H9 (cell line): Measurements from ENCODE around the gene GPR108. TPM values are rescaled to one million over a fixed set of nuclear protein-coding genes. Genes with fewer than 3 reads are reported as not detected.
A peak's percentile ranks its signal among the peaks of the same experiment; 100 is the strongest.

ENCODE experiments used
- DNase-seq: peaks from one replicate; pipeline ENCODE4 v3.0.0-alpha.2; 2017
- H2AFZ ChIP-seq: one replicate; pipeline ENCODE4 v1.6.1; 2013; ENCODE audit warnings: mild to moderate bottlenecking, low read length, control low read depth, moderate library complexity
- H2AK5ac ChIP-seq: 2 replicates; pipeline ENCODE4 v1.6.1; 2013; ENCODE audit warnings: low read length, control low read depth, mixed read lengths; ENCODE audit not compliant: insufficient read length
- H2BK120ac ChIP-seq: one replicate; pipeline ENCODE4 v1.6.1; 2013; ENCODE audit warnings: low read depth, mild to moderate bottlenecking, low read length, control low read depth, inconsistent platforms; ENCODE audit not compliant: poor library complexity, severe bottlenecking
- H2BK12ac ChIP-seq: 2 replicates; pipeline ENCODE4 v1.6.1; 2013; ENCODE audit warnings: low read length, control low read depth, mixed read lengths, low read depth; ENCODE audit not compliant: insufficient read length
- H2BK15ac ChIP-seq: 2 replicates; pipeline ENCODE4 v1.6.1; 2013; ENCODE audit warnings: low read depth, low read length, control low read depth
- H2BK20ac ChIP-seq: one replicate; pipeline ENCODE4 v1.6.1; 2013; ENCODE audit warnings: low read depth, mild to moderate bottlenecking, low read length, control low read depth, inconsistent platforms; ENCODE audit not compliant: poor library complexity, severe bottlenecking
- H2BK5ac ChIP-seq: 2 replicates; pipeline ENCODE4 v1.6.1; 2013; ENCODE audit warnings: low read length, control low read depth, mixed read lengths; ENCODE audit not compliant: insufficient read length
- H3K14ac ChIP-seq: 2 replicates; pipeline ENCODE4 v1.6.1; 2013; ENCODE audit warnings: low read length, control low read depth; ENCODE audit not compliant: insufficient read depth
- H3K18ac ChIP-seq: 2 replicates; pipeline ENCODE4 v1.6.1; 2013; ENCODE audit warnings: low read depth, mild to moderate bottlenecking, mixed read lengths, low read length, control low read depth; ENCODE audit not compliant: insufficient read length
- H3K23ac ChIP-seq: 2 replicates; pipeline ENCODE4 v1.6.1; 2013; ENCODE audit warnings: low read length, control low read depth, mixed read lengths, low read depth; ENCODE audit not compliant: insufficient read length
- H3K23me2 ChIP-seq: 2 replicates; pipeline ENCODE4 v1.6.1; 2013; ENCODE audit warnings: low read depth, mild to moderate bottlenecking, mixed read lengths, low read length, control low read depth; ENCODE audit not compliant: insufficient read length, poor library complexity, severe bottlenecking
- H3K27ac ChIP-seq: 2 replicates; pipeline ENCODE4 v1.5.1; 2013; ENCODE audit warnings: low read length, control low read depth, mixed read lengths, low read depth; ENCODE audit not compliant: insufficient read length
- H3K27me3 ChIP-seq: 2 replicates; pipeline ENCODE4 v1.6.1; 2013; ENCODE audit warnings: low read length, control low read depth, inconsistent platforms; ENCODE audit not compliant: insufficient read depth
- H3K4ac ChIP-seq: 2 replicates; pipeline ENCODE4 v1.6.1; 2013; ENCODE audit warnings: low read depth, mild to moderate bottlenecking, control low read depth, inconsistent platforms, low read length, moderate library complexity
- H3K4me1 ChIP-seq: 2 replicates; pipeline ENCODE4 v1.6.1; 2013; ENCODE audit warnings: low read length, control low read depth, inconsistent platforms; ENCODE audit not compliant: insufficient read depth
- H3K4me2 ChIP-seq: 2 replicates; pipeline ENCODE4 v1.6.1; 2013; ENCODE audit warnings: low read length, control low read depth, mixed read lengths; ENCODE audit not compliant: insufficient read length, insufficient read depth
- H3K56ac ChIP-seq: 2 replicates; pipeline ENCODE4 v1.6.1; 2013; ENCODE audit warnings: low read depth, mild to moderate bottlenecking, mixed read lengths, low read length, control low read depth; ENCODE audit not compliant: insufficient read length
- H3K79me1 ChIP-seq: 2 replicates; pipeline ENCODE4 v1.6.1; 2013; ENCODE audit warnings: low read depth, mild to moderate bottlenecking, moderate library complexity, low read length, control low read depth, inconsistent platforms; ENCODE audit not compliant: insufficient read depth, poor library complexity, severe bottlenecking
- H3K79me2 ChIP-seq: 2 replicates; pipeline ENCODE4 v1.6.1; 2013; ENCODE audit warnings: low read length, control low read depth, inconsistent platforms; ENCODE audit not compliant: insufficient read depth
- H3K9ac ChIP-seq: 2 replicates; pipeline ENCODE4 v1.6.1; 2013; ENCODE audit warnings: low read length, control low read depth, mixed read lengths; ENCODE audit not compliant: insufficient read length; ENCODE audit errors: extremely low read depth
- H3K9me3 ChIP-seq: one replicate; pipeline ENCODE4 v1.6.1; 2013; ENCODE audit warnings: low read depth, low read length, inconsistent platforms; ENCODE audit not compliant: control insufficient read depth
- H3T11ph ChIP-seq: one replicate; pipeline ENCODE4 v1.6.1; 2013; ENCODE audit warnings: mild to moderate bottlenecking, low read length, control low read depth, inconsistent platforms
- H4K20me1 ChIP-seq: one replicate; pipeline ENCODE4 v1.6.1; 2013; ENCODE audit not compliant: control insufficient read depth, insufficient read length, insufficient read depth
- H4K5ac ChIP-seq: 2 replicates; pipeline ENCODE4 v1.6.1; 2013; ENCODE audit warnings: low read depth, mild to moderate bottlenecking, mixed read lengths, low read length, control low read depth; ENCODE audit not compliant: insufficient read length
- H4K8ac ChIP-seq: replicated peaks from 2 replicates; pipeline ENCODE4 v1.6.1; 2013; ENCODE audit warnings: low read length, control low read depth, mixed read lengths, low read depth; ENCODE audit not compliant: insufficient read length
- H4K91ac ChIP-seq: 2 replicates; pipeline ENCODE4 v1.6.1; 2013; ENCODE audit warnings: low read depth, mild to moderate bottlenecking, moderate library complexity, mixed read lengths, low read length, control low read depth; ENCODE audit not compliant: insufficient read length
- H3K27ac Mint-ChIP-seq, 3 experiments: 2 replicates in 2 of 3; 3 replicates in 1 of 3; pipeline ENCODE4 v1.8.0; 2020 to 2021; ENCODE audit warnings: mixed read lengths in 3 of 3, mild to moderate bottlenecking in 1 of 3, moderate library complexity in 1 of 3
- H3K27me3 Mint-ChIP-seq: 2 replicates; pipeline ENCODE4 v1.8.0; 2021; ENCODE audit warnings: low read depth, mild to moderate bottlenecking, moderate library complexity, mixed read lengths
- H3K36me3 Mint-ChIP-seq, 3 experiments: 2 replicates in 2 of 3; 3 replicates in 1 of 3; pipeline ENCODE4 v1.8.0; 2020 to 2021; ENCODE audit warnings: low read depth in 3 of 3, mixed read lengths in 3 of 3; ENCODE audit not compliant: insufficient read depth in 1 of 3
- H3K4me1 Mint-ChIP-seq, 2 experiments: 2 replicates each; pipeline ENCODE4 v1.8.0; 2020; ENCODE audit warnings: mixed read lengths in 2 of 2
- H3K4me3 Mint-ChIP-seq, 2 experiments: 2 replicates in 1 of 2; 3 replicates in 1 of 2; pipeline ENCODE4 v1.8.0; 2020 to 2021; ENCODE audit warnings: mild to moderate bottlenecking in 2 of 2, mixed read lengths in 2 of 2, moderate library complexity in 1 of 2
- H3K9me3 Mint-ChIP-seq, 2 experiments: 2 replicates in 1 of 2; 3 replicates in 1 of 2; pipeline ENCODE4 v1.8.0; 2020; ENCODE audit warnings: mild to moderate bottlenecking in 2 of 2, mixed read lengths in 2 of 2, moderate library complexity in 1 of 2
- total RNA-seq: library from RNA; stranded (reverse); gene quantifications from 2 replicates; pipeline ENCODE4 v1.2.1, GENCODE V29; 2021
- TF ChIP-seq, protein P1 (sequence below): fragments of 200-600 bp; sonication (generic); conservative IDR thresholded peaks from 3 replicates; pipeline ENCODE4 v1.8.0; 2021; ENCODE audit warnings: antibody characterized with exemption, mild to moderate bottlenecking

The GPR108 gene
- total RNA-seq, 1 experiment from 2014 or later: 38.2 TPM

- H2BK120ac ChIP-seq: no peak overlapping the region
- H4K8ac ChIP-seq: no peak overlapping the region
- no peaks in the 10 kb centered on the region for H4K20me1 ChIP-seq
- Mint-ChIP-seq H3K36me3 (peaks cover 0 to 4% (median 3%) of the 10 kb centered on the region in 3 experiments; a peak in 2 of 7 replicates), H3K27me3 (peaks cover 4% of the 10 kb centered on the region), H3K9me3 (peaks cover 5 to 6% of the 10 kb centered on the region in 2 experiments; a peak in 4 of 5 replicates), H3K4me3 (no peak overlapping the region; a peak in 1 of 5 replicates), H3K27ac (peak overlapping the region in 1 of 3 experiments; percentile 84; a peak in 1 of 7 replicates), H3K4me1 (peaks cover 6 to 46% of the 10 kb centered on the region in 2 experiments)
- no peaks in the 10 kb centered on the region for H3K79me1 ChIP-seq
- no peaks in the 10 kb centered on the region for H3K27me3 ChIP-seq
- H2BK15ac ChIP-seq: no peak overlapping the region
- no peak overlapping the region for H3K9ac ChIP-seq
- H3K4ac ChIP-seq: no peak overlapping the region
- H3K4me2 ChIP-seq: no peak overlapping the region
- H2BK20ac ChIP-seq: no peak overlapping the region
- no peak overlapping the region for H3K14ac ChIP-seq
- no peak overlapping the region for H3T11ph ChIP-seq
- H2AFZ ChIP-seq: no peak overlapping the region
- H3K23me2 ChIP-seq: no peaks in the 10 kb centered on the region
- no peak overlapping the region for H3K23ac ChIP-seq
- H2BK5ac ChIP-seq: no peak overlapping the region
- H4K91ac ChIP-seq: no peak overlapping the region
- no peak overlapping the region for H3K27ac ChIP-seq
- DNase-seq: no peak
- no peaks in the 10 kb centered on the region for H3K79me2 ChIP-seq
- H2AK5ac ChIP-seq: no peak overlapping the region
- no peak overlapping the region for H4K5ac ChIP-seq
- H3K9me3 ChIP-seq: no peaks in the 10 kb centered on the region
- H2BK12ac ChIP-seq: no peak overlapping the region
- no peak overlapping the region for H3K18ac ChIP-seq
- TF ChIP-seq, protein P1, sequence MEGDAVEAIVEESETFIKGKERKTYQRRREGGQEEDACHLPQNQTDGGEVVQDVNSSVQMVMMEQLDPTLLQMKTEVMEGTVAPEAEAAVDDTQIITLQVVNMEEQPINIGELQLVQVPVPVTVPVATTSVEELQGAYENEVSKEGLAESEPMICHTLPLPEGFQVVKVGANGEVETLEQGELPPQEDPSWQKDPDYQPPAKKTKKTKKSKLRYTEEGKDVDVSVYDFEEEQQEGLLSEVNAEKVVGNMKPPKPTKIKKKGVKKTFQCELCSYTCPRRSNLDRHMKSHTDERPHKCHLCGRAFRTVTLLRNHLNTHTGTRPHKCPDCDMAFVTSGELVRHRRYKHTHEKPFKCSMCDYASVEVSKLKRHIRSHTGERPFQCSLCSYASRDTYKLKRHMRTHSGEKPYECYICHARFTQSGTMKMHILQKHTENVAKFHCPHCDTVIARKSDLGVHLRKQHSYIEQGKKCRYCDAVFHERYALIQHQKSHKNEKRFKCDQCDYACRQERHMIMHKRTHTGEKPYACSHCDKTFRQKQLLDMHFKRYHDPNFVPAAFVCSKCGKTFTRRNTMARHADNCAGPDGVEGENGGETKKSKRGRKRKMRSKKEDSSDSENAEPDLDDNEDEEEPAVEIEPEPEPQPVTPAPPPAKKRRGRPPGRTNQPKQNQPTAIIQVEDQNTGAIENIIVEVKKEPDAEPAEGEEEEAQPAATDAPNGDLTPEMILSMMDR: no peak
- no peaks in the 10 kb centered on the region; the same call in 1 of the 2 replicates for H3K4me1 ChIP-seq
- no peak overlapping the region for H3K56ac ChIP-seq
Measured at GRCh38 chr19:6721138-6721474, 16.3 kb downstream of the GPR108 start.
